ENCODE data around the gene SFXN1. TPM values are rescaled to one million over a fixed set of nuclear protein-coding genes. Genes with fewer than 3 reads are reported as not detected.

Gene SFXN1
- polyA plus RNA-seq, 2 donors: 9.3 to 14.1 TPM

DNA sequence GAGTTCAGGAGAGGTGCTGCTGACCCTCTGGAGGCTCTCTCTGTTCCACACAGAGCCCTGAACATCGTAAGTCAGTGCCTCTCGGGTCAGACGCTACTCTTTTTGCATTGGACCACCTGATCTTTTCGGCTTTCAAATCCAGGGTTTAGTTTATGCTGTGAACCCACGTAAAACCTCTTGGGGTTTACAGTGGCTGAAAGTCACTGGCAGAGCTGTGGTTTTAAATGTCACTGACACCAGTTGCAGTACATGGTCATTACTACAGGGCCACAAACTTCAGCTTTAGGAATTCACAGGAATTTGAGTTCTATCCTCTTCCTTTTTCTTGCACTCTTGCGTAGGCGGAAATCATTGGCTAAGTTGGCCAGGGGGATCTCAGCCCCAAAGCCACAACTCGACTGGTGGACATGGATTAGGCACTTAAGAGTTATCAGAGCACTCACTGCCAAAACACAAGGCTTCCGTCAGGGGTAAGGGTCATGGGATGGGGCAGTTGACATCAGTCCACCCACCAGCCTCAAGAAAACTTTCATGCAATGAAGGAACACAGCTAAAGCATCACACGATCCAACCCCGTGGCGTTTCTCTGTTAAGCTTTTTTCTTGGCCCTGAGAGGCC lies 76.9 kb downstream of the SFXN1 start:
- Histone ChIP-seq H3K4me3 (ENCODE audit: low read depth in 1 of 2, low read length in 2 of 2) (no peak overlapping the region), H3K27ac (ENCODE audit: low read depth in 2 of 2, low read length in 1 of 2) (no peak overlapping the region), H3K9me3 (ENCODE audit: control insufficient read depth in 2 of 2, insufficient read depth in 1 of 2, low read depth in 1 of 2, low read length in 1 of 2) (no peaks in the 10 kb centered on the region), H3K27me3 (ENCODE audit: control insufficient read depth in 1 of 2, insufficient read depth in 2 of 2, low read length in 2 of 2) (no peaks in the 10 kb centered on the region), H3K36me3 (ENCODE audit: control insufficient read depth in 2 of 2, insufficient read depth in 2 of 2, low read length in 1 of 2) (no peaks in the 10 kb centered on the region), H3K4me1 (ENCODE audit: control insufficient read depth in 2 of 2, insufficient read depth in 2 of 2, low read length in 1 of 2) (no peaks in the 10 kb centered on the region)
- 76 to 85% methylated on average over 12 of the region's 12 CpGs for WGBS, 2 donors

DNA sequence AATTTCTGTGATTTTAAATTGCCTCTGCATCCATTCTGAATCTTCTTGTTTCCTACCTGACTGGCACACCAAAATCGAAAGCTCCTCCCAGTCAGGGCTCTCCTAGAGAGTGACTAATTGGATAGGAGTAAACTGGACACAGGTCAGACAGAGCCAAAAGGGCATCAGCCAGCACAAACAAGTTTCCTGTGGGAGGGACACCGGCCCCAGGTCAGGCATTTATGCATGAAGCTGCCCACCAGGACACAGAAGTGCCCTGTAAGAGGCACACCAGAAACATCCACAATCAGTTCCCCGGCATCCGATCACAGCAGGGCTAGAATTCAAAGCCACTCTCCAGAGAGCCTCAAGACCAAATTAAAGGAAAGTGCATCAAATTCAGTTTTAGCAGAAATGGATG lies 78.4 kb downstream of the SFXN1 start:
- no peak overlapping the region for H3K27ac ChIP-seq (ENCODE audit: low read depth in 2 of 2, low read length in 1 of 2)
- H3K27me3 ChIP-seq (ENCODE audit: control insufficient read depth in 1 of 2, insufficient read depth in 2 of 2, low read length in 2 of 2): no peaks in the 10 kb centered on the region
- no peaks in the 10 kb centered on the region for H3K9me3 ChIP-seq (ENCODE audit: control insufficient read depth in 2 of 2, insufficient read depth in 1 of 2, low read depth in 1 of 2, low read length in 1 of 2)
- H3K4me1 ChIP-seq (ENCODE audit: control insufficient read depth in 2 of 2, insufficient read depth in 2 of 2, low read length in 1 of 2): no peaks in the 10 kb centered on the region
- H3K4me3 ChIP-seq (ENCODE audit: low read depth in 1 of 2, low read length in 2 of 2): no peak overlapping the region
- WGBS, 2 donors: 62 to 63% methylated on average over 4 of the region's 4 CpGs
- no peaks in the 10 kb centered on the region for H3K36me3 ChIP-seq (ENCODE audit: control insufficient read depth in 2 of 2, insufficient read depth in 2 of 2, low read length in 1 of 2)

DNA sequence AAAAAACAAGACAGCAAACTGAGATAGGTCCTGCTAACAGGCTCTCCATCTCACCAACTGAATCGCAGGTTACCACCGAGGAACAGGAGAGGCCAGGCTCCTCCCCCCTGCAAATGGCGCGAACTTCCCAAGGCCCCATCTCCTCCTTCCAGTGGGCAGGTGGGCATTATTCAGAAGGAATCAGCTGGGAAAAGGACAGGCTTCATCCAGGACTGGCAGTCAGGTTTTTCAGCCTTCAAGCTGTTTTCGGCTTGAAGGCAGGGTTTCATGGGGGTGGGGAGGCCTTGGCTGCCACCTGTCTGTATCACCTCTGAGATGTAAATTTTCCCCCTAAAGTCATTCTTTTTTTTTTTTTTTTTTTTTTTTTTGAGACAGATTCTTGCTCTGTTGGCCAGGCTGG lies 79.4 kb downstream of the SFXN1 start:
- H3K9me3 ChIP-seq (ENCODE audit: control insufficient read depth in 2 of 2, insufficient read depth in 1 of 2, low read depth in 1 of 2, low read length in 1 of 2): no peaks in the 10 kb centered on the region
- H3K4me3 ChIP-seq (ENCODE audit: low read depth in 1 of 2, low read length in 2 of 2): no peak overlapping the region
- H3K27ac ChIP-seq (ENCODE audit: low read depth in 2 of 2, low read length in 1 of 2): no peak overlapping the region
- WGBS, 2 donors: 67 to 83% methylated on average over 5 of the region's 5 CpGs
- H3K4me1 ChIP-seq (ENCODE audit: control insufficient read depth in 2 of 2, insufficient read depth in 2 of 2, low read length in 1 of 2): no peaks in the 10 kb centered on the region
- no peaks in the 10 kb centered on the region for H3K27me3 ChIP-seq (ENCODE audit: control insufficient read depth in 1 of 2, insufficient read depth in 2 of 2, low read length in 2 of 2)
- H3K36me3 ChIP-seq (ENCODE audit: control insufficient read depth in 2 of 2, insufficient read depth in 2 of 2, low read length in 1 of 2): no peaks in the 10 kb centered on the region

DNA sequence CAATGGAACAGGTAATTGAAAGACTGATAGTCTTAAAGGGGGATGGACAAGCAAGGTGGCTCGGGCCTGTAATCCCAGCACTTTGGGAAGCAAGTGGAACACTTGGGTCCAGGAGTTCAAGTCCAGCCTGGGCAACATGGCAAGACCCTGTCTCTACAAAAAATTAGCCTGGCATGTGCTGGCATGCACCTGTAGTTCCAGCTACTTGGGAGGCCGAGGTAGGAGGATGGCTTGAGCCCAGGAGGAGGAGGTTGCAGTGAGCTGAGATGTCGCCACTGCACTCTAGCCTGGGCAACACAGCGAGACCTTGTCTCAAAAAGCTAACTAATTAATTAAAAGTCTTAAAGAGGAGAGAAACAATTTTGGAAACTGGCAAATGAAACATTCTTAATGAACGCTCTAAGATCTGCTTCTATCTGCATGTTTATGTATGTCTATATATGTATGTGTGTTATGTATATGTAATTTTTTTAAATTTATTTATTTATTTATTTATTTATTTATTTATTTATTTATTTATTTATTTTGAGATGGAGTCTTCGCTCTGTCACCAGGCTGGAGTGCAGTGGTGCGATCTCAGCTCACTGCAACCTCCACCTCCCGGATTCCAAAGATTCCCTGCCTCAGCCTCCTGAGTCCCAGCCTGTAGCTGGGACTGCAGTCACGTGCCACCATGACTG lies 80.6 kb downstream of the SFXN1 start:
- Histone ChIP-seq H3K9me3 (ENCODE audit: control insufficient read depth in 2 of 2, insufficient read depth in 1 of 2, low read depth in 1 of 2, low read length in 1 of 2) (no peaks in the 10 kb centered on the region), H3K27me3 (ENCODE audit: control insufficient read depth in 1 of 2, insufficient read depth in 2 of 2, low read length in 2 of 2) (no peaks in the 10 kb centered on the region), H3K36me3 (ENCODE audit: control insufficient read depth in 2 of 2, insufficient read depth in 2 of 2, low read length in 1 of 2) (no peaks in the 10 kb centered on the region), H3K27ac (ENCODE audit: low read depth in 2 of 2, low read length in 1 of 2) (no peak overlapping the region), H3K4me1 (ENCODE audit: control insufficient read depth in 2 of 2, insufficient read depth in 2 of 2, low read length in 1 of 2) (no peaks in the 10 kb centered on the region), H3K4me3 (ENCODE audit: low read depth in 1 of 2, low read length in 2 of 2) (no peak overlapping the region)
- 90 to 91% methylated on average over 9 of the region's 9 CpGs for WGBS, 2 donors

DNA sequence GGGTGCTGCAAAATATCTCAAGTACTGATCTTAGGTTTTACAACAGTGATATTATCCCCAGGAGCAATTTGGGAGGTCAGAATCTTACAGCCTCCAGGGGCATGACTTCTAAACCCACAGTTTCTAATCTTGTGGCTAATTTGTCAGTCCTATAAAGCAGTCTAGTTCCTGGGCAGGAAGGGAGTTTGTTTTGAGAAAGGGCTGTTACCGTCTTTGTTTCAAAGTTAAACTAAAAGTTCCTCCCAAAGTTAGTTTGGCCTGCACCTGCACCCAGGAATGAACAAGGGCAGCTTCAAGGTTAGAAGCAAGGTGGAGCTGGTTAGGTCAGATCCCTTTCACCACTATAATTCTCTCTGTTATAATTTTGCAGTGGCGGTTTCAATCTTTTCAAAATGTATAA lies 81.7 kb downstream of the SFXN1 start:
- Histone ChIP-seq H3K9me3 (ENCODE audit: control insufficient read depth in 2 of 2, insufficient read depth in 1 of 2, low read depth in 1 of 2, low read length in 1 of 2) (no peaks in the 10 kb centered on the region), H3K27me3 (ENCODE audit: control insufficient read depth in 1 of 2, insufficient read depth in 2 of 2, low read length in 2 of 2) (no peaks in the 10 kb centered on the region), H3K4me1 (ENCODE audit: control insufficient read depth in 2 of 2, insufficient read depth in 2 of 2, low read length in 1 of 2) (no peaks in the 10 kb centered on the region), H3K27ac (ENCODE audit: low read depth in 2 of 2, low read length in 1 of 2) (no peak overlapping the region), H3K4me3 (ENCODE audit: low read depth in 1 of 2, low read length in 2 of 2) (no peak overlapping the region), H3K36me3 (ENCODE audit: control insufficient read depth in 2 of 2, insufficient read depth in 2 of 2, low read length in 1 of 2) (no peaks in the 10 kb centered on the region)
- WGBS, 2 donors: 50 to 52% methylated on average over 2 of the region's 2 CpGs

DNA sequence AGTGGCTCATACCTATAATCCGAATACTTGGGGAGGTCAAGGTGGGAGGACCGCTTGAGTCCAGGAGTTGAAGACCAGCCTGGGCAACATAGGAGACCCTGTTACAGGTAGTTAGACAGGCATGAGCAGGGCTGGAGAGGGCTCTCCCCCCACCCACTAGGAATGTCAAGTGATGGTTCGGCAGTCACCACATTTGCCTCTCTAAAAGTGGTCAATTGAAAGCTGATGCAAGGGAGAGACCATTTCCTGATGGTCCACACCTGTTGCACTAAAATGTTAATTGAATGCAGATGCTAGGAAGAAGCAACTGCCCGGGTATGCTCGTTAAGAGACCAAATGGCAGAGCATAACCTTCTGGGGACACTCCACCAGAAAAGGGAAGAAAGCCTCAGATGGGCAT lies 82.7 kb downstream of the SFXN1 start:
- no peaks in the 10 kb centered on the region for H3K27me3 ChIP-seq (ENCODE audit: control insufficient read depth in 1 of 2, insufficient read depth in 2 of 2, low read length in 2 of 2)
- no peaks in the 10 kb centered on the region for H3K9me3 ChIP-seq (ENCODE audit: control insufficient read depth in 2 of 2, insufficient read depth in 1 of 2, low read depth in 1 of 2, low read length in 1 of 2)
- WGBS, 2 donors: 58 to 62% methylated on average over 5 of the region's 5 CpGs
- no peaks in the 10 kb centered on the region for H3K4me1 ChIP-seq (ENCODE audit: control insufficient read depth in 2 of 2, insufficient read depth in 2 of 2, low read length in 1 of 2)
- no peak overlapping the region for H3K4me3 ChIP-seq (ENCODE audit: low read depth in 1 of 2, low read length in 2 of 2)
- no peaks in the 10 kb centered on the region for H3K36me3 ChIP-seq (ENCODE audit: control insufficient read depth in 2 of 2, insufficient read depth in 2 of 2, low read length in 1 of 2)
- no peak overlapping the region for H3K27ac ChIP-seq (ENCODE audit: low read depth in 2 of 2, low read length in 1 of 2)

DNA sequence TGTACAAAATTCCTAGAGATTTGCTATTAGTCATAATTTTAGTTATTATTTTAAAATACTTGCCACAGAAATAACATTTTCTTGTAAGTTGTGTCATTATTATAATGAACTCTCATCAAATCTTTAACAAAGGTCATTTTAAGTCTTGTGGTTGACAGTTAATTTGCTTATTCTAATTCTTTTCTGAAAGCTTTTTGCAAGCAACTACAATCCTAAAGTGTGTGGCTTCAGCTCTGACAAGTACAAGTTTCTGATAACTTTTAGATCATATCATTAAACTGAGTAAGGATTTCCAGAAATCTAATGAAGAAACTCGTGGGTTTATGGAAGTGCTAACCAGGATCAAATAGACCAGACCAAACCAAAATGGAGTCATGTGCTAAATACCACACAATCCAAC lies 86.4 kb downstream of the SFXN1 start:
- H3K4me1 ChIP-seq (ENCODE audit: control insufficient read depth in 2 of 2, insufficient read depth in 2 of 2, low read length in 1 of 2): no peaks in the 10 kb centered on the region
- H3K27me3 ChIP-seq (ENCODE audit: control insufficient read depth in 1 of 2, insufficient read depth in 2 of 2, low read length in 2 of 2): no peaks in the 10 kb centered on the region
- WGBS, 2 donors: 25 to 33% methylated on average over 1 of the region's 1 CpG
- H3K36me3 ChIP-seq (ENCODE audit: control insufficient read depth in 2 of 2, insufficient read depth in 2 of 2, low read length in 1 of 2): no peaks in the 10 kb centered on the region
- H3K9me3 ChIP-seq (ENCODE audit: control insufficient read depth in 2 of 2, insufficient read depth in 1 of 2, low read depth in 1 of 2, low read length in 1 of 2): no peaks in the 10 kb centered on the region
- H3K4me3 ChIP-seq (ENCODE audit: low read depth in 1 of 2, low read length in 2 of 2): no peak overlapping the region
- no peak overlapping the region for H3K27ac ChIP-seq (ENCODE audit: low read depth in 2 of 2, low read length in 1 of 2)

DNA sequence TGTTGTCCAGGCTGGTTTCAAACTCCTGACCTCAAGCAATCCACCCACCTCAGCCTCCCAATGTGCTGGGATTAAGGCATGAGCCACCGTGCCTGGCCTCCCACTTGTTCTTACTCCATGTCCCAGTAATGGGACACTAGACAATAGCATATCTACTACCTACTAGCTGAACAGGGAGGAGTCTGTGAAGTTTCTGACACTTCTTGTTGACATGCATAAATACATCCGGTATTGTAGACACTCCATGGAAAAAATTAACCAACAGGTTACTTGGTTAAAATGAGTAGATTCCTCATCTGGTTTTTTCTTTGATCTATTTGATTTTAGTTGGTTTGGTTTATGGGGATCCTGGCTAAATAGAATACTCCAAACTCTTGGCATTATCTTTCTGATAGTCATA lies 88.3 kb downstream of the SFXN1 start:
- H3K9me3 ChIP-seq (ENCODE audit: control insufficient read depth in 2 of 2, insufficient read depth in 1 of 2, low read depth in 1 of 2, low read length in 1 of 2): no peaks in the 10 kb centered on the region
- H3K36me3 ChIP-seq (ENCODE audit: control insufficient read depth in 2 of 2, insufficient read depth in 2 of 2, low read length in 1 of 2): no peaks in the 10 kb centered on the region
- no peak overlapping the region for H3K27ac ChIP-seq (ENCODE audit: low read depth in 2 of 2, low read length in 1 of 2)
- WGBS, 2 donors: 83 to 89% methylated on average over 2 of the region's 2 CpGs
- H3K27me3 ChIP-seq (ENCODE audit: control insufficient read depth in 1 of 2, insufficient read depth in 2 of 2, low read length in 2 of 2): no peaks in the 10 kb centered on the region
- no peaks in the 10 kb centered on the region for H3K4me1 ChIP-seq (ENCODE audit: control insufficient read depth in 2 of 2, insufficient read depth in 2 of 2, low read length in 1 of 2)
- no peak overlapping the region for H3K4me3 ChIP-seq (ENCODE audit: low read depth in 1 of 2, low read length in 2 of 2)

DNA sequence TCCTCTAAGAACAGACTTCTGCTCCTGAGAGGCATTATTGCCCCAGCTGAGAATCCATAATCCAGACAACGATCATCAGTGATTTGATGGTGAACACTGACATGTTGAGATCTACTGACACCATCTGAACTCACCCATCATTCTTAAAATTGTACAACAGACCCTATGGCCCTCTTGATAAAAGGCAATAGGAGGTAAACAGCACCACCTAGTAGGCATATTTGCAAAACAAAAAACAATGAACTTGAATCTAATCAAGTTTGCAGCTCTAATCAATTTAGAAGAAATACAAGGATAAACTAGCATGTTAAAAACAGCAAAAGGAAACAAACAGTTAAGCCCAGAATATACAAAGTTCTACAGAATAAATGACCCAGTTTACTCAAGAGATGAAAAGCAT lies 89.6 kb downstream of the SFXN1 start:
- Histone ChIP-seq H3K27me3 (ENCODE audit: control insufficient read depth in 1 of 2, insufficient read depth in 2 of 2, low read length in 2 of 2) (no peaks in the 10 kb centered on the region), H3K9me3 (ENCODE audit: control insufficient read depth in 2 of 2, insufficient read depth in 1 of 2, low read depth in 1 of 2, low read length in 1 of 2) (no peaks in the 10 kb centered on the region), H3K4me1 (ENCODE audit: control insufficient read depth in 2 of 2, insufficient read depth in 2 of 2, low read length in 1 of 2) (no peaks in the 10 kb centered on the region), H3K4me3 (ENCODE audit: low read depth in 1 of 2, low read length in 2 of 2) (no peak overlapping the region), H3K36me3 (ENCODE audit: control insufficient read depth in 2 of 2, insufficient read depth in 2 of 2, low read length in 1 of 2) (no peaks in the 10 kb centered on the region), H3K27ac (ENCODE audit: low read depth in 2 of 2, low read length in 1 of 2) (no peak overlapping the region)
- WGBS, 2 donors: 63 to 67% methylated on average over 1 of the region's 1 CpG

DNA sequence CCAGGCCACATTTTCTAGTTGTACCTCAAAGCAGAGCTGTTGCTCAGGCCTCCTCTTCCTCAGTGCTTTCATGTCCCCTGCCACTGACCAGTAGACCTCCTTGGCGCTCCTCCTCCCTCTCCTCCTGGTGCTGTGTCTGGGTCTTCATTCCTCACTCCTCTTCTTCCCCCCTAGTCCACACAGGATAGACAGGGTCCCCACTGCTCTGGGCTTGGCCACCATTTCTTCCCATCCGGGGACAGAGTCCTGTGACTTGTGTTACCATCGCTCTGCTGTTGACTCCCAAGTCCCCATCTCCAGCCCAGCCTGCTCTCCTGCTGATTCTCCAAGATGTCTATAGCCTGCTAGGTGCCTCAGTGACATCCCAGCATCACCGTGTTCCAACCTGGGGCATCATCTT lies 91.3 kb downstream of the SFXN1 start:
- no peak overlapping the region for H3K27ac ChIP-seq (ENCODE audit: low read depth in 2 of 2, low read length in 1 of 2)
- 88 to 91% methylated on average over 4 of the region's 4 CpGs for WGBS, 2 donors
- H3K4me1 ChIP-seq (ENCODE audit: control insufficient read depth in 2 of 2, insufficient read depth in 2 of 2, low read length in 1 of 2): no peaks in the 10 kb centered on the region
- H3K9me3 ChIP-seq (ENCODE audit: control insufficient read depth in 2 of 2, insufficient read depth in 1 of 2, low read depth in 1 of 2, low read length in 1 of 2): no peaks in the 10 kb centered on the region
- H3K36me3 ChIP-seq (ENCODE audit: control insufficient read depth in 2 of 2, insufficient read depth in 2 of 2, low read length in 1 of 2): no peaks in the 10 kb centered on the region
- H3K27me3 ChIP-seq (ENCODE audit: control insufficient read depth in 1 of 2, insufficient read depth in 2 of 2, low read length in 2 of 2): no peaks in the 10 kb centered on the region
- no peak overlapping the region for H3K4me3 ChIP-seq (ENCODE audit: low read depth in 1 of 2, low read length in 2 of 2)

All from esophagus (tissue), 2 donors.